K562 (cell line): ENCODE measurements around the gene ELAC1. TPM values are rescaled to one million over a fixed set of nuclear protein-coding genes. Genes with fewer than 3 reads are reported as not detected.

Experiments used
- HDAC8 ChIP-seq: fragments of 450-650 bp; IDR thresholded peaks from 2 replicates; pipeline ENCODE4 v1.6.1; 2016; ENCODE audit warnings: mild to moderate bottlenecking, missing genetic modification characterization, moderate library complexity, missing compliant biosample characterization
- PTRF ChIP-seq: fragments of 450-650 bp; IDR thresholded peaks from 2 replicates; pipeline ENCODE4 v1.6.1; 2016; ENCODE audit warnings: mild to moderate bottlenecking, missing genetic modification characterization, missing compliant biosample characterization
- RBM15 ChIP-seq: fragments of 200-400 bp; formaldehyde crosslinking; IDR thresholded peaks from 2 replicates; pipeline ENCODE4 v1.6.1; 2018; ENCODE audit warnings: mild to moderate bottlenecking, low read length, moderate library complexity; ENCODE audit not compliant: insufficient read depth
- RUNX1 ChIP-seq: sonication (generic); IDR thresholded peaks from 2 replicates; pipeline ENCODE4 v1.6.1; 2016; ENCODE audit warnings: antibody characterized with exemption, low read depth
- TBP ChIP-seq: optimal IDR thresholded peaks from 2 replicates; pipeline ENCODE3; 2011; ENCODE audit warnings: low read depth, low read length, improper control_type of control experiment
- ZBTB7A ChIP-seq: IDR thresholded peaks from 2 replicates; pipeline ENCODE4 v1.6.1; 2011; ENCODE audit warnings: low read depth, mild to moderate bottlenecking, low read length, moderate library complexity, borderline replicate concordance; ENCODE audit not compliant: control insufficient read depth
- polyA plus RNA-seq, 8 experiments: library from polyadenylated mRNA; depleted of rRNA in 4 of 8; stranded (reverse) in 5 of 8; unstranded in 3 of 8; fragments of >200 nt; fragmentation: Nextera tagmentation in 2 of 8; fragmentation: Illumina TruSeq in 1 of 8; extraction: Ambion mirVana in 2 of 8; extraction: Trizol in 1 of 8; gene quantifications; 2 replicates each; pipeline versions ENCODE4 v1.2.1 to v1.2.3, GENCODE V29; 2011 to 2014; ENCODE audit warnings: inconsistent platforms in 1 of 8, missing spikeins in 1 of 8
- total RNA-seq, 7 experiments: library from RNA; depleted of rRNA in 6 of 7; stranded (reverse); fragments of >200 nt in 6 of 7; fragmentation: Illumina TruSeq in 2 of 7; extraction: Trizol in 2 of 7; gene quantifications; 2 replicates each; pipeline versions ENCODE4 v1.2.1 to v1.2.3, GENCODE V29; 2011 to 2021; ENCODE audit warnings: low replicate concordance in 1 of 7
- TF ChIP-seq, protein P1 (sequence below), 2 experiments: fragments of 150-350 bp in 1 of 2; IDR thresholded peaks; 2 replicates each; pipeline ENCODE4 v1.6.1; 2012 to 2016; ENCODE audit warnings: low read depth in 2 of 2, low read length in 2 of 2, mild to moderate bottlenecking in 1 of 2, moderate library complexity in 1 of 2
- TF ChIP-seq, protein P2 (sequence below): fragments of 250-450 bp; sonication (Bioruptor Pico); IDR thresholded peaks from 2 replicates; pipeline ENCODE4 v1.4.0; 2020; ENCODE audit warnings: mild to moderate bottlenecking, moderate library complexity, borderline replicate concordance
- TF ChIP-seq, protein P3 (sequence below): fragments of 450-650 bp; IDR thresholded peaks from 2 replicates; pipeline ENCODE4 v1.6.1; 2017; ENCODE audit warnings: mild to moderate bottlenecking, moderate library complexity
- TF ChIP-seq, protein P4 (sequence below): sonication (generic); formaldehyde crosslinking; IDR thresholded peaks from 2 replicates; pipeline ENCODE4 v1.8.1; 2022; ENCODE audit warnings: missing genetic modification reagents

ELAC1 gene
- total and polyA plus RNA-seq, 9 of the 15 experiments (the other 6 are each of a cell fraction or from before 2014, with no cell fraction given), result 3.7 to 7.7 (median 4.9) TPM

DNA sequence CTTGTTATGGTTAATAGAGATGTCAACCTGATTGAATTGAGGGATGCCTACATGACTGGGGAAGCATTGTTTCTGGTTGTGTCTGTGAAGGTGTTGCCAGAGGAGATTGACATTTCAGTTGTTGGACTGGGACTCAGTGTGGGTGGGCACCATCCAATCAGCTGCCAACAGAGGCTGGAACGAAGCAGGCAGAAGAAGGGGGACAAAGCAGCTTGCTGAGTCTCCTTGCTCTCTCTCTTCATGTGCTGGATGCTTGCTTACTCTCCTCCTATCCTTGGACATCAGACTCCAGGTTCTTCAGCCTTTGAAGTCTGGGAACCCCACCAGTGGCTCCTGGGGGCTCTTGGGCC lies 39.9 kb downstream of the ELAC1 start (continued):
- TF ChIP-seq TBP (no peak), PTRF (tag) (no peak), RUNX1 (no peak), ZBTB7A (no peak), RBM15 (no peak), HDAC8 (tag) (no peak)
- TF ChIP-seq, protein P1, sequence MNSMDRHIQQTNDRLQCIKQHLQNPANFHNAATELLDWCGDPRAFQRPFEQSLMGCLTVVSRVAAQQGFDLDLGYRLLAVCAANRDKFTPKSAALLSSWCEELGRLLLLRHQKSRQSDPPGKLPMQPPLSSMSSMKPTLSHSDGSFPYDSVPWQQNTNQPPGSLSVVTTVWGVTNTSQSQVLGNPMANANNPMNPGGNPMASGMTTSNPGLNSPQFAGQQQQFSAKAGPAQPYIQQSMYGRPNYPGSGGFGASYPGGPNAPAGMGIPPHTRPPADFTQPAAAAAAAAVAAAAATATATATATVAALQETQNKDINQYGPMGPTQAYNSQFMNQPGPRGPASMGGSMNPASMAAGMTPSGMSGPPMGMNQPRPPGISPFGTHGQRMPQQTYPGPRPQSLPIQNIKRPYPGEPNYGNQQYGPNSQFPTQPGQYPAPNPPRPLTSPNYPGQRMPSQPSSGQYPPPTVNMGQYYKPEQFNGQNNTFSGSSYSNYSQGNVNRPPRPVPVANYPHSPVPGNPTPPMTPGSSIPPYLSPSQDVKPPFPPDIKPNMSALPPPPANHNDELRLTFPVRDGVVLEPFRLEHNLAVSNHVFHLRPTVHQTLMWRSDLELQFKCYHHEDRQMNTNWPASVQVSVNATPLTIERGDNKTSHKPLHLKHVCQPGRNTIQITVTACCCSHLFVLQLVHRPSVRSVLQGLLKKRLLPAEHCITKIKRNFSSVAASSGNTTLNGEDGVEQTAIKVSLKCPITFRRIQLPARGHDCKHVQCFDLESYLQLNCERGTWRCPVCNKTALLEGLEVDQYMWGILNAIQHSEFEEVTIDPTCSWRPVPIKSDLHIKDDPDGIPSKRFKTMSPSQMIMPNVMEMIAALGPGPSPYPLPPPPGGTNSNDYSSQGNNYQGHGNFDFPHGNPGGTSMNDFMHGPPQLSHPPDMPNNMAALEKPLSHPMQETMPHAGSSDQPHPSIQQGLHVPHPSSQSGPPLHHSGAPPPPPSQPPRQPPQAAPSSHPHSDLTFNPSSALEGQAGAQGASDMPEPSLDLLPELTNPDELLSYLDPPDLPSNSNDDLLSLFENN (IDR thresholded peaks at IDR 0.05; ENCODE audit: low read depth in 2 of 2, low read length in 2 of 2), result no peak
- TF ChIP-seq, protein P2, sequence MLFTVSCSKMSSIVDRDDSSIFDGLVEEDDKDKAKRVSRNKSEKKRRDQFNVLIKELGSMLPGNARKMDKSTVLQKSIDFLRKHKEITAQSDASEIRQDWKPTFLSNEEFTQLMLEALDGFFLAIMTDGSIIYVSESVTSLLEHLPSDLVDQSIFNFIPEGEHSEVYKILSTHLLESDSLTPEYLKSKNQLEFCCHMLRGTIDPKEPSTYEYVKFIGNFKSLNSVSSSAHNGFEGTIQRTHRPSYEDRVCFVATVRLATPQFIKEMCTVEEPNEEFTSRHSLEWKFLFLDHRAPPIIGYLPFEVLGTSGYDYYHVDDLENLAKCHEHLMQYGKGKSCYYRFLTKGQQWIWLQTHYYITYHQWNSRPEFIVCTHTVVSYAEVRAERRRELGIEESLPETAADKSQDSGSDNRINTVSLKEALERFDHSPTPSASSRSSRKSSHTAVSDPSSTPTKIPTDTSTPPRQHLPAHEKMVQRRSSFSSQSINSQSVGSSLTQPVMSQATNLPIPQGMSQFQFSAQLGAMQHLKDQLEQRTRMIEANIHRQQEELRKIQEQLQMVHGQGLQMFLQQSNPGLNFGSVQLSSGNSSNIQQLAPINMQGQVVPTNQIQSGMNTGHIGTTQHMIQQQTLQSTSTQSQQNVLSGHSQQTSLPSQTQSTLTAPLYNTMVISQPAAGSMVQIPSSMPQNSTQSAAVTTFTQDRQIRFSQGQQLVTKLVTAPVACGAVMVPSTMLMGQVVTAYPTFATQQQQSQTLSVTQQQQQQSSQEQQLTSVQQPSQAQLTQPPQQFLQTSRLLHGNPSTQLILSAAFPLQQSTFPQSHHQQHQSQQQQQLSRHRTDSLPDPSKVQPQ (CRISPR knock-in tag), result no peak
- TF ChIP-seq, protein P3, sequence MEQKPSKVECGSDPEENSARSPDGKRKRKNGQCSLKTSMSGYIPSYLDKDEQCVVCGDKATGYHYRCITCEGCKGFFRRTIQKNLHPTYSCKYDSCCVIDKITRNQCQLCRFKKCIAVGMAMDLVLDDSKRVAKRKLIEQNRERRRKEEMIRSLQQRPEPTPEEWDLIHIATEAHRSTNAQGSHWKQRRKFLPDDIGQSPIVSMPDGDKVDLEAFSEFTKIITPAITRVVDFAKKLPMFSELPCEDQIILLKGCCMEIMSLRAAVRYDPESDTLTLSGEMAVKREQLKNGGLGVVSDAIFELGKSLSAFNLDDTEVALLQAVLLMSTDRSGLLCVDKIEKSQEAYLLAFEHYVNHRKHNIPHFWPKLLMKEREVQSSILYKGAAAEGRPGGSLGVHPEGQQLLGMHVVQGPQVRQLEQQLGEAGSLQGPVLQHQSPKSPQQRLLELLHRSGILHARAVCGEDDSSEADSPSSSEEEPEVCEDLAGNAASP, result no peak
- TF ChIP-seq, protein P4, sequence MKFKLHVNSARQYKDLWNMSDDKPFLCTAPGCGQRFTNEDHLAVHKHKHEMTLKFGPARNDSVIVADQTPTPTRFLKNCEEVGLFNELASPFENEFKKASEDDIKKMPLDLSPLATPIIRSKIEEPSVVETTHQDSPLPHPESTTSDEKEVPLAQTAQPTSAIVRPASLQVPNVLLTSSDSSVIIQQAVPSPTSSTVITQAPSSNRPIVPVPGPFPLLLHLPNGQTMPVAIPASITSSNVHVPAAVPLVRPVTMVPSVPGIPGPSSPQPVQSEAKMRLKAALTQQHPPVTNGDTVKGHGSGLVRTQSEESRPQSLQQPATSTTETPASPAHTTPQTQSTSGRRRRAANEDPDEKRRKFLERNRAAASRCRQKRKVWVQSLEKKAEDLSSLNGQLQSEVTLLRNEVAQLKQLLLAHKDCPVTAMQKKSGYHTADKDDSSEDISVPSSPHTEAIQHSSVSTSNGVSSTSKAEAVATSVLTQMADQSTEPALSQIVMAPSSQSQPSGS (CRISPR knock-in tag), result no peak
- TF ChIP-seq, all 486 proteins: peak for 0
